NCI-H69 (cell line): ENCODE measurements around the gene TRMT6.
A peak's percentile ranks its signal among the peaks of the same experiment; 100 is the strongest.

ENCODE experiments used
- DNase-seq: peaks from one replicate; lab custom pipeline; 2025; lab: John Stamatoyannopoulos, UW

TRMT6 gene

DNA sequence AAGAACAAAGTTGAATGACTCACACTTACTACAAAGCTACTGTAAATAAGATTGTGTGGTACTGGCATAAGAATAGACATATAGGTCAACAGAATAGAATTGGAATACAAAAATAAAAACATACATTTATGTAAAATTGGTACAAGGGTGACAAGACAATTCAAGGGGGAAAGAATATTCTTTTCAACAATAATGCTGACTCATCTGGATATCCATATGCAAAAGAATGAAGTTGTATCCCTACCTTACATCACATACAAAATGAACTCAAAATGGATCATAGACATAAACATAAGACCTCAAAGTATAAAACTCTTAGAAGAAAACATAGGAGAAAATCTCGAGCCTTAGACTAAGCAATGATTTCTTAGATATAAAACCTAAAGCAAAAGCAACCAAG is 50.9 kb downstream of the TRMT6 start:
- DNase-seq = no peak

DNA sequence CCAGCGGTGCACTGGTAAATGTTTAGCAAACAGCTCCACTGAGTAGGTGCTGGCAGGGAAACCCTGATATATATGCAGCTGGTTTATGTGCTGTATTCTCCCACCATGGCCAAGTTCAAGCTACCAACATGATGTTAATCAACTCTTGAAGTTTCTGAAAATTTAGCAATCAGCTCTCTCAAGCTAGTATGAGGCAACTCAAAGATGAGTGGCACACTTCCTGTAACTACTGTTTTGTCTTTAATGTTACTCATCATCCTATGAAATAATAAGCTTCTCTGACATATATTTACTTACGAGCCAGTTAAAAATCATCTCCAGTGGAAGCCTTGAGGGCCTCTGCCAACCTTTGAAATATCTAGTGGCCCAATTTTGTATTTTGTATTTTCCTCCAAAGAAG is 54.7 kb downstream of the TRMT6 start:
- DNase-seq = no peak

DNA sequence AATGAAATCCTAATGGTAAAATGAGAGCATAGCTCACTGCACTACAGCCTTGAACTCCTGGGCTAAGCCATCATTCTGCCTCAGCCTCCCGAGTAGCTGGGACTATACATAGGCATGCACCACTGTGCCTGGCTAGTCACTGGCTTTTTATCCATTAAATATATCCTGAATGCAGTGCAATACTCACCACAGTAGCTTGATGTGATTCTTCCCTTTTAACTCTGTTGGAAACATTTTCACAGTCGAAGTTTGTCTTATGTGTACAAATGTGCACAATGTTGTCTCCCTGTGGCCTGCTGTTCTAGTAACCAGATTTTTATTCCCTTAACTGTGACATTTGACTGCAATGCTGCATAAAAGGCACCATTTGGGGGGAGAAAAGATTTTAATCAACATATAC is 56.7 kb downstream of the TRMT6 start:
- DNase-seq = no peak

DNA sequence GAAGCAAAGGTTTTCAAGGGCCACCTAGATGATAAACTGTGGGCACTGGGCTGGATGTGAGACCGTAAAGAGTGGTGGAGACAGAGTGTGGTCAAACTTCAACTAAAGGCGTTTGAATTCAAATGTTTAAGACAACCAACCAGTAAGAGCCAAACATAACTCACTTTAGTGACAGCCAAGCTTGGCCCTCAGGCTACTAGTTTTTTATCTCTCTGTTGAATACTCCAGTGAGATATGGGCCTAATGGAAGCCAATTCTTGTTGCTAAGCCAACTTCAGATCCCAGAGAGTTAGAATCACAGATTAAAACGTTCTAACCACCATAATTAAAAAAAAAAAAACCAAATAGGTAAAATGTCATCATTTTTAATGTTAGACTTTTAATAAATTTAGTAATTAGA is 57.3 kb downstream of the TRMT6 start:
- no peak for DNase-seq

DNA sequence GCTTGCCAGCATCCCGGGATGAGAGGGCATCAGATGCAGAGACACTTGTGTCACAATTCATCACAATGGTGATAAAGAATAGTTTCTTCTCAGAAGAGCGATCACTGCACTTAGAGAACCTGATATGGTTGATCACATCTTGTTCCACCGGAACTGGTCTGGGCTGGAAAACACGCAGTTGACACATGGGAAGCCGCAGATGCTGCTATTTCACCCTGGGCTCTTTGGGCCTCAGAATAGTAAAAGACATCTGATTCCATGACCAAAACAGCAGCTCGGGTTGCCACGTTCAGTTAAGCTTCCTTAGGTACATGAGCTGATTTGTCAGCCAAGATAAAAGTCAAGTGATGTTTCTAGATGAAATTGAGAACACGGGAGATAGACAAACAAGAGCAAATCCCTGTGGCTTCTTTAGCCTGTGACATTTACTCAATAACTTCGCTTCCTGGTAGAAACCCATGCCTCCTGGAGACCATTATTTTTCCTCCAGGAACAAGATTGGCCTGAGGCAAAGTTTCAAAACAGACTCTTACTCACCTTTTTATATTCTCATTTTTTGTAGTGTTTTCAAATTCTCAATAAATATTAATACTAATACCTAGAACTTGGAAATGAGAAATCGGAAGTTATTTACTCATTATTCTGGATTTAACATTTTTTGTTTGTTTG is 59.4 kb downstream of the TRMT6 start:
- DNase-seq = peak; percentile 24

DNA sequence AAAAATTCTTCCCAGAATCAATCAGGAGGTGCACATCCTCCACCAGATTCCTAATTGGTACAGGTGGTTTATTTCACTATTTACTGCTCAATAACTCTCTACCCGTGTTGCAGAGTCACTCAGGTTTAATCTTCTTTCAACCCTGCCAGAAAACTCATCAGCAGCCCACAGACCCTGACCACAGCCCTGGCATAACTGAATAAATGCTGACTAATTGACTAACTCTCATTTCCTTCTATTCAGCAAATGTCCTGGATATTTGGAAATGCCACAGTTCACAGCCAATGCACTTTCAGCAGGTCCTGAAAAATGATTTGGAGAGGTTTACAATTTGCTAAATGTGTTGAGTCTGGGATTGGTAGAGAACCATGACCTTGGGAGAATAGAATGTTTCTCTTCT is 62.3 kb downstream of the TRMT6 start:
- peak; percentile 34 for DNase-seq

DNA sequence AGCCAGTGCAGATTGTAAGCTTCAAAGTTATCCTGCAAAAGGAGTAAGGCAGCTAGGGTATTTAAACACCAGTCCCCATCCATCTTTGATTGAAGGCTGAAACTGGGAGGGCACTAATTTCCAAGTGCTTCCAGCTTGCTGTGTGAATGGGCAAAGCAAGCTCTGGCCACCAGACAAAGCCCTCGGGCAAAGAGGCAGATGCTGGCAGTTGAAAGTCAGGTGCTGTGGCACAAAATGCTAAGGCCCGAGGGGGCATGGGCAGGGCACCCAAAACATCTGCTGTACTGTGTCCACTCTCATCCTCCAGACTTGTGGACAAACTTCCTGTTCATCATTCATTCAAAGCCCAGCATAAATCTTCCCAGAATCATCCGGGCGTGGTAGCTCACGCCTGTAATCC is 62.9 kb downstream of the TRMT6 start:
- DNase-seq = peak; percentile 98
